Measurements from ENCODE around the gene PFKL.

GRCh38 chr21:44324106-44324853 is 24.4 kb downstream of the PFKL start:
- TF ChIP-seq MYBL2 (CRISPR knock-in tag; IDR thresholded peaks at IDR 0.05) (no peak), ZNF263 (CRISPR knock-in tag; IDR thresholded peaks at IDR 0.05; ENCODE audit: low read depth) (no peak), CREB1 (CRISPR knock-in tag; IDR thresholded peaks at IDR 0.05) (no peak), ZNF671 (CRISPR knock-in tag; IDR thresholded peaks at IDR 0.05) (no peak), ELF4 (CRISPR knock-in tag; IDR thresholded peaks at IDR 0.05; ENCODE audit: low read depth) (no peak), RORB (CRISPR knock-in tag; IDR thresholded peaks at IDR 0.05) (no peak)
- TF ChIP-seq, protein P1, sequence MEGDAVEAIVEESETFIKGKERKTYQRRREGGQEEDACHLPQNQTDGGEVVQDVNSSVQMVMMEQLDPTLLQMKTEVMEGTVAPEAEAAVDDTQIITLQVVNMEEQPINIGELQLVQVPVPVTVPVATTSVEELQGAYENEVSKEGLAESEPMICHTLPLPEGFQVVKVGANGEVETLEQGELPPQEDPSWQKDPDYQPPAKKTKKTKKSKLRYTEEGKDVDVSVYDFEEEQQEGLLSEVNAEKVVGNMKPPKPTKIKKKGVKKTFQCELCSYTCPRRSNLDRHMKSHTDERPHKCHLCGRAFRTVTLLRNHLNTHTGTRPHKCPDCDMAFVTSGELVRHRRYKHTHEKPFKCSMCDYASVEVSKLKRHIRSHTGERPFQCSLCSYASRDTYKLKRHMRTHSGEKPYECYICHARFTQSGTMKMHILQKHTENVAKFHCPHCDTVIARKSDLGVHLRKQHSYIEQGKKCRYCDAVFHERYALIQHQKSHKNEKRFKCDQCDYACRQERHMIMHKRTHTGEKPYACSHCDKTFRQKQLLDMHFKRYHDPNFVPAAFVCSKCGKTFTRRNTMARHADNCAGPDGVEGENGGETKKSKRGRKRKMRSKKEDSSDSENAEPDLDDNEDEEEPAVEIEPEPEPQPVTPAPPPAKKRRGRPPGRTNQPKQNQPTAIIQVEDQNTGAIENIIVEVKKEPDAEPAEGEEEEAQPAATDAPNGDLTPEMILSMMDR (IDR thresholded peaks at IDR 0.05), result no peak
- TF ChIP-seq, protein P2, sequence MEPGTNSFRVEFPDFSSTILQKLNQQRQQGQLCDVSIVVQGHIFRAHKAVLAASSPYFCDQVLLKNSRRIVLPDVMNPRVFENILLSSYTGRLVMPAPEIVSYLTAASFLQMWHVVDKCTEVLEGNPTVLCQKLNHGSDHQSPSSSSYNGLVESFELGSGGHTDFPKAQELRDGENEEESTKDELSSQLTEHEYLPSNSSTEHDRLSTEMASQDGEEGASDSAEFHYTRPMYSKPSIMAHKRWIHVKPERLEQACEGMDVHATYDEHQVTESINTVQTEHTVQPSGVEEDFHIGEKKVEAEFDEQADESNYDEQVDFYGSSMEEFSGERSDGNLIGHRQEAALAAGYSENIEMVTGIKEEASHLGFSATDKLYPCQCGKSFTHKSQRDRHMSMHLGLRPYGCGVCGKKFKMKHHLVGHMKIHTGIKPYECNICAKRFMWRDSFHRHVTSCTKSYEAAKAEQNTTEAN (CRISPR knock-in tag; IDR thresholded peaks at IDR 0.05), result no peak
- TF ChIP-seq, protein P3, sequence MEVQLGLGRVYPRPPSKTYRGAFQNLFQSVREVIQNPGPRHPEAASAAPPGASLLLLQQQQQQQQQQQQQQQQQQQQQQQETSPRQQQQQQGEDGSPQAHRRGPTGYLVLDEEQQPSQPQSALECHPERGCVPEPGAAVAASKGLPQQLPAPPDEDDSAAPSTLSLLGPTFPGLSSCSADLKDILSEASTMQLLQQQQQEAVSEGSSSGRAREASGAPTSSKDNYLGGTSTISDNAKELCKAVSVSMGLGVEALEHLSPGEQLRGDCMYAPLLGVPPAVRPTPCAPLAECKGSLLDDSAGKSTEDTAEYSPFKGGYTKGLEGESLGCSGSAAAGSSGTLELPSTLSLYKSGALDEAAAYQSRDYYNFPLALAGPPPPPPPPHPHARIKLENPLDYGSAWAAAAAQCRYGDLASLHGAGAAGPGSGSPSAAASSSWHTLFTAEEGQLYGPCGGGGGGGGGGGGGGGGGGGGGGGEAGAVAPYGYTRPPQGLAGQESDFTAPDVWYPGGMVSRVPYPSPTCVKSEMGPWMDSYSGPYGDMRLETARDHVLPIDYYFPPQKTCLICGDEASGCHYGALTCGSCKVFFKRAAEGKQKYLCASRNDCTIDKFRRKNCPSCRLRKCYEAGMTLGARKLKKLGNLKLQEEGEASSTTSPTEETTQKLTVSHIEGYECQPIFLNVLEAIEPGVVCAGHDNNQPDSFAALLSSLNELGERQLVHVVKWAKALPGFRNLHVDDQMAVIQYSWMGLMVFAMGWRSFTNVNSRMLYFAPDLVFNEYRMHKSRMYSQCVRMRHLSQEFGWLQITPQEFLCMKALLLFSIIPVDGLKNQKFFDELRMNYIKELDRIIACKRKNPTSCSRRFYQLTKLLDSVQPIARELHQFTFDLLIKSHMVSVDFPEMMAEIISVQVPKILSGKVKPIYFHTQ (CRISPR knock-in tag; IDR thresholded peaks at IDR 0.05), result no peak
- TF ChIP-seq, protein P4, sequence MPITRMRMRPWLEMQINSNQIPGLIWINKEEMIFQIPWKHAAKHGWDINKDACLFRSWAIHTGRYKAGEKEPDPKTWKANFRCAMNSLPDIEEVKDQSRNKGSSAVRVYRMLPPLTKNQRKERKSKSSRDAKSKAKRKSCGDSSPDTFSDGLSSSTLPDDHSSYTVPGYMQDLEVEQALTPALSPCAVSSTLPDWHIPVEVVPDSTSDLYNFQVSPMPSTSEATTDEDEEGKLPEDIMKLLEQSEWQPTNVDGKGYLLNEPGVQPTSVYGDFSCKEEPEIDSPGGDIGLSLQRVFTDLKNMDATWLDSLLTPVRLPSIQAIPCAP (CRISPR knock-in tag; IDR thresholded peaks at IDR 0.05), result no peak

All from WTC11 (cell line).